ENCODE data around the gene CHCHD6. TPM values are rescaled to one million over a fixed set of nuclear protein-coding genes. Genes with fewer than 3 reads are reported as not detected.

Gene CHCHD6
- total RNA-seq, 1 donor from 2014 or later = 17.2 TPM

DNA sequence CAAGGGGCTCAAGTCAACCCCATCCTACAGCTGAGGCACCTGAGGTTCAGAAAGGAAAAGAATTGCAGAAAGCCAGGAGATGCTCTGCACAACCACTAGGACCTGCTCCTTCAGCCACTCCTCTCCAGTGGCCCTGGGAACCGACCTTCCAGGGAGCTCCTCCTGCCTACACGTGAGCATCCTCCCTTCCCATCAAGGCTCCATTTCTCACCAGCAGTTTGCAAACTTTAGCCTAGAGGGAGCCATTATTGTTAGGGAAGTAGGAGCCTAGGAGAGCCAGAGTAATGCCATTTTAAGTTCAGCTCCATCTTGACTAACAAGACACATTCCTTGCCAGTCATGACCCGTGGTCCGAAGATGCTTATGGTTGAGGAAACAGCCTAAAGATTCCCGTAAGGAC is 11.2 kb upstream of the CHCHD6 start:
- Mint-ChIP-seq H3K36me3 (ENCODE audit: unreplicated experiment) (no peaks in the 10 kb centered on the region), H3K4me1 (ENCODE audit: low read depth, unreplicated experiment) (peaks cover 2% of the 10 kb centered on the region), H3K27me3 (ENCODE audit: unreplicated experiment) (no peaks in the 10 kb centered on the region), H3K9me3 (ENCODE audit: unreplicated experiment) (peaks cover 2% of the 10 kb centered on the region), H3K4me3 (ENCODE audit: unreplicated experiment) (no peak overlapping the region), H3K27ac (ENCODE audit: unreplicated experiment) (no peak overlapping the region)
- DNase-seq = no peak
- TF ChIP-seq, protein P1, sequence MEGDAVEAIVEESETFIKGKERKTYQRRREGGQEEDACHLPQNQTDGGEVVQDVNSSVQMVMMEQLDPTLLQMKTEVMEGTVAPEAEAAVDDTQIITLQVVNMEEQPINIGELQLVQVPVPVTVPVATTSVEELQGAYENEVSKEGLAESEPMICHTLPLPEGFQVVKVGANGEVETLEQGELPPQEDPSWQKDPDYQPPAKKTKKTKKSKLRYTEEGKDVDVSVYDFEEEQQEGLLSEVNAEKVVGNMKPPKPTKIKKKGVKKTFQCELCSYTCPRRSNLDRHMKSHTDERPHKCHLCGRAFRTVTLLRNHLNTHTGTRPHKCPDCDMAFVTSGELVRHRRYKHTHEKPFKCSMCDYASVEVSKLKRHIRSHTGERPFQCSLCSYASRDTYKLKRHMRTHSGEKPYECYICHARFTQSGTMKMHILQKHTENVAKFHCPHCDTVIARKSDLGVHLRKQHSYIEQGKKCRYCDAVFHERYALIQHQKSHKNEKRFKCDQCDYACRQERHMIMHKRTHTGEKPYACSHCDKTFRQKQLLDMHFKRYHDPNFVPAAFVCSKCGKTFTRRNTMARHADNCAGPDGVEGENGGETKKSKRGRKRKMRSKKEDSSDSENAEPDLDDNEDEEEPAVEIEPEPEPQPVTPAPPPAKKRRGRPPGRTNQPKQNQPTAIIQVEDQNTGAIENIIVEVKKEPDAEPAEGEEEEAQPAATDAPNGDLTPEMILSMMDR (IDR thresholded peaks at IDR 0.05; ENCODE audit: partially characterized antibody, unreplicated experiment) = no peak

DNA sequence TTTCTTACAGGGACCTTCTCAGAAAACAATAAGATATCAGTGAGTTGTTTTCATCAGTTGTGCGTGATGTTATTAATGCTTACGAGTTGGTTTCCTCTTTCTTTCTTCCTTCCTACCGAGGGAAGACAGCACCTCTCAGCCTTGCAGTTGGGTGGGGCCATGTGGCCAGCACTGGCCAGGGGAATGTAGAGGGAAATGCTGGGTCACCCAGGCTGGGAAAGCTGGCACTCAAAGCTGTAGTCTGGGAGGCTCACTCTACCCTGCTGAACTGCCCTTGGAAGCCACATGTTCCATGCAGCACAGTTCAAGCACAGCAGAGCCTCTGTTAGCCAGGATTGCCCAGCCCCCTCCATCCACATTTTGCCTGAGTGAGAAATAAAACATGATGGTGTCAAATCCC is 10.1 kb upstream of the CHCHD6 start:
- no peaks in the 10 kb centered on the region for H3K27me3 Mint-ChIP-seq (ENCODE audit: unreplicated experiment)
- TF ChIP-seq, protein P1 (IDR thresholded peaks at IDR 0.05; ENCODE audit: partially characterized antibody, unreplicated experiment) = no peak
- no peak overlapping the region for H3K4me3 Mint-ChIP-seq (ENCODE audit: unreplicated experiment)

GRCh38 chr3:126696701-126697267 is 7.3 kb upstream of the CHCHD6 start:
- DNase-seq = no peak
- peaks cover 4% of the 10 kb centered on the region for H3K4me1 Mint-ChIP-seq (ENCODE audit: low read depth, unreplicated experiment)
- peaks cover 2% of the 10 kb centered on the region for H3K9me3 Mint-ChIP-seq (ENCODE audit: unreplicated experiment)
- TF ChIP-seq, protein P1 (IDR thresholded peaks at IDR 0.05; ENCODE audit: partially characterized antibody, unreplicated experiment) = no peak
- H3K4me3 Mint-ChIP-seq (ENCODE audit: unreplicated experiment) = no peak overlapping the region
- H3K27me3 Mint-ChIP-seq (ENCODE audit: unreplicated experiment) = no peaks in the 10 kb centered on the region
- no peak overlapping the region for H3K27ac Mint-ChIP-seq (ENCODE audit: unreplicated experiment)
- H3K36me3 Mint-ChIP-seq (ENCODE audit: unreplicated experiment) = no peaks in the 10 kb centered on the region

More for the DNA sequence above, 10.1 kb upstream of the CHCHD6 start:
- no peak for DNase-seq
- Mint-ChIP-seq H3K4me1 (ENCODE audit: low read depth, unreplicated experiment) (peaks cover 4% of the 10 kb centered on the region), H3K36me3 (ENCODE audit: unreplicated experiment) (no peaks in the 10 kb centered on the region), H3K27ac (ENCODE audit: unreplicated experiment) (no peak overlapping the region), H3K9me3 (ENCODE audit: unreplicated experiment) (peaks cover 2% of the 10 kb centered on the region)

DNA sequence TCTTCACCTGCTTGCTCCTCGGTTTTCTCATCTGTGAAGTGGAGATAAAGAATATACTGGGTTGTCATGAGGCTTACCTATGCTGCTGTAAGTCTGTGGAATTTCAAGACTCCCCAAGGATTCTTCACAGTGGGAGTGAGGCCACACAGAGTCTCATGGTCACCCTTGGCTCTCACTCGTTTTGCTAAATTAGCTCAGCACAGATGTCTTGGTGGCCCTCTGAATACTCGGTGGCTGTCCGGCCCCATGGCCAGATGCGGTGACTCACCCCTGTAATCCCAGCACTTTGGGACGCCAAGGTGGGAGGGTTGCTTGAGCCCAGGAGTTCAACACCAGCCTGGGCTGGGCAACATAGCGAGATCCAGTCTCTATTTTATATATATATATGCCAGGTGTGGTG is 5.0 kb upstream of the CHCHD6 start:
- DNase-seq = no peak
- peaks cover 10% of the 10 kb centered on the region for H3K4me1 Mint-ChIP-seq (ENCODE audit: low read depth, unreplicated experiment)
- H3K4me3 Mint-ChIP-seq (ENCODE audit: unreplicated experiment) = no peak overlapping the region
- no peaks in the 10 kb centered on the region for H3K36me3 Mint-ChIP-seq (ENCODE audit: unreplicated experiment)
- TF ChIP-seq, protein P1 (IDR thresholded peaks at IDR 0.05; ENCODE audit: partially characterized antibody, unreplicated experiment) = no peak
- no peak overlapping the region for H3K27ac Mint-ChIP-seq (ENCODE audit: unreplicated experiment)
- peaks cover 2% of the 10 kb centered on the region for H3K9me3 Mint-ChIP-seq (ENCODE audit: unreplicated experiment)
- peaks cover 9% of the 10 kb centered on the region for H3K27me3 Mint-ChIP-seq (ENCODE audit: unreplicated experiment)

- Mint-ChIP-seq H3K27me3 (ENCODE audit: unreplicated experiment) (peaks cover 10% of the 10 kb centered on the region), H3K4me1 (ENCODE audit: low read depth, unreplicated experiment) (peaks cover 12% of the 10 kb centered on the region), H3K36me3 (ENCODE audit: unreplicated experiment) (no peaks in the 10 kb centered on the region), H3K4me3 (ENCODE audit: unreplicated experiment) (peak overlapping the region; percentile 83), H3K27ac (ENCODE audit: unreplicated experiment) (no peak overlapping the region), H3K9me3 (ENCODE audit: unreplicated experiment) (peaks cover 3% of the 10 kb centered on the region)
- TF ChIP-seq, protein P1 (IDR thresholded peaks at IDR 0.05; ENCODE audit: partially characterized antibody, unreplicated experiment) = no peak
- DNase-seq = no peak
Observed at GRCh38 chr3:126704494-126705214, 614 bp downstream of the CHCHD6 start.
